K562 treated with DMSO at 1 percent for 48 hours (cell line): ENCODE data around the gene ACTL6B. TPM values are rescaled to one million over a fixed set of nuclear protein-coding genes. Genes with fewer than 3 reads are reported as not detected.

ENCODE experiments used
- total RNA-seq: library from RNA; unstranded; fragments of 300-600 nt; gene quantifications from 2 replicates; pipeline ENCODE4 v1.2.3, GENCODE V29; 2022; ENCODE audit warnings: low replicate concordance; ENCODE audit errors: extremely low read depth

Gene ACTL6B
- total RNA-seq, result not detected in 2 replicates

GRCh38 chr7:100655908-100656674 lies at the start of gene ACTL6B:
ACTL6B (minus strand) TSS chr7:100656448; CDS start chr7:100656354, 94 bp downstream.

GRCh38 chr7:100694098-100694745 lies 38.0 kb upstream of the ACTL6B start, which contains the start of gene GIGYF1:
GIGYF1 (minus strand) TSS chr7:100694250; CDS start chr7:100688238, 6,012 bp downstream.

GRCh38 chr7:100673302-100673941 lies 17.2 kb upstream of the ACTL6B start, which contains the start of gene GNB2:
GNB2 (plus strand) TSS chr7:100673740; CDS start chr7:100676266, 2,526 bp downstream.

GRCh38 chr7:100641463-100641859 lies 14.8 kb downstream of the ACTL6B start, which contains the start of gene TFR2:
TFR2 (minus strand) TSS chr7:100641552; CDS start chr7:100641509, 43 bp downstream.

GRCh38 chr7:100611983-100612729 lies 44.1 kb downstream of the ACTL6B start, which contains the start of gene MOSPD3:
MOSPD3 (plus strand) TSS chr7:100612540; CDS start chr7:100612792, 252 bp downstream.

Other genes starting within 250 kb of the ACTL6B start
- not detected in 2 replicates for gene ZCWPW1, start 227.7 kb downstream of the ACTL6B start, total RNA-seq
- not detected in 2 replicates for gene MEPCE, start 226.6 kb downstream of the ACTL6B start, total RNA-seq
- not detected in 2 replicates for gene PPP1R35, start 220.0 kb downstream of the ACTL6B start, total RNA-seq
- gene SPACDR, start 192.2 kb downstream of the ACTL6B start, total RNA-seq, result not detected in 2 replicates
- gene TSC22D4, start 177.2 kb downstream of the ACTL6B start, total RNA-seq, result 576 TPM in 1 of 2 replicates, not detected in the other
- not detected in 2 replicates for gene NYAP1, start 172.5 kb downstream of the ACTL6B start, total RNA-seq
- gene AGFG2, start 117.2 kb downstream of the ACTL6B start, total RNA-seq, result not detected in 2 replicates
- not detected in 2 replicates for gene SAP25, start 82.5 kb downstream of the ACTL6B start, total RNA-seq
- gene LRCH4, start 70.3 kb downstream of the ACTL6B start, total RNA-seq, result not detected in 2 replicates
- gene FBXO24, start 70.1 kb downstream of the ACTL6B start, total RNA-seq, result not detected in 2 replicates
- not detected in 2 replicates for gene PCOLCE, start 54.1 kb downstream of the ACTL6B start, total RNA-seq
- not detected in 2 replicates for gene MOSPD3, start 43.9 kb downstream of the ACTL6B start, total RNA-seq
- not detected in 2 replicates for gene TFR2, start 14.9 kb downstream of the ACTL6B start, total RNA-seq
- gene GNB2, start 17.3 kb upstream of the ACTL6B start, total RNA-seq, result 1,248 TPM in 1 of 2 replicates, not detected in the other
- not detected in 2 replicates for gene GIGYF1, start 37.8 kb upstream of the ACTL6B start, total RNA-seq
- not detected in 2 replicates for gene POP7, start 49.7 kb upstream of the ACTL6B start, total RNA-seq
- gene EPO, start 64.0 kb upstream of the ACTL6B start, total RNA-seq, result not detected in 2 replicates
- not detected in 2 replicates for gene ZAN, start 77.1 kb upstream of the ACTL6B start, total RNA-seq
- not detected in 2 replicates for gene EPHB4, start 171.1 kb upstream of the ACTL6B start, total RNA-seq
- gene SLC12A9, start 196.3 kb upstream of the ACTL6B start, total RNA-seq, result not detected in 2 replicates
- gene TRIP6, start 210.9 kb upstream of the ACTL6B start, total RNA-seq, result not detected in 2 replicates
- gene SRRT, start 218.7 kb upstream of the ACTL6B start, total RNA-seq, result not detected in 2 replicates
- gene UFSP1, start 233.3 kb upstream of the ACTL6B start, total RNA-seq, result not detected in 2 replicates
- gene ACHE, start 239.4 kb upstream of the ACTL6B start, total RNA-seq, result not detected in 2 replicates